ENCODE data around the gene ARHGAP10. TPM values are rescaled to one million over a fixed set of nuclear protein-coding genes. Genes with fewer than 3 reads are reported as not detected.

Gene ARHGAP10
- total RNA-seq, 1 experiment from 2014 or later = 6.1 TPM

GRCh38 chr4:147844781-147845180 lies 112.9 kb downstream of the ARHGAP10 start:
- BruUV-seq (replicated peaks) = no TSS peak
- CTCF ChIA-PET = no interaction called here
- H3K27ac Mint-ChIP-seq (ENCODE audit: unreplicated experiment) = no peak overlapping the region
- no peaks in the 10 kb centered on the region for H3K27me3 Mint-ChIP-seq (ENCODE audit: unreplicated experiment)
- intact Hi-C loops (cut with micrococcal nuclease; ENCODE audit: unreplicated experiment) = no loop called here
- no peaks in the 10 kb centered on the region for H3K9me3 Mint-ChIP-seq (ENCODE audit: low read depth, unreplicated experiment)
- no peaks in the 10 kb centered on the region for H3K4me1 Mint-ChIP-seq (ENCODE audit: low read depth, unreplicated experiment)
- H3K4me3 Mint-ChIP-seq (ENCODE audit: low read depth, unreplicated experiment) = no peak overlapping the region
- no peak for TF ChIP-seq CTCF (IDR thresholded peaks at IDR 0.05; ENCODE audit: unreplicated experiment)
- H3K36me3 Mint-ChIP-seq (ENCODE audit: insufficient read depth, unreplicated experiment) = no peaks in the 10 kb centered on the region
- DNase-seq = no peak

DNA sequence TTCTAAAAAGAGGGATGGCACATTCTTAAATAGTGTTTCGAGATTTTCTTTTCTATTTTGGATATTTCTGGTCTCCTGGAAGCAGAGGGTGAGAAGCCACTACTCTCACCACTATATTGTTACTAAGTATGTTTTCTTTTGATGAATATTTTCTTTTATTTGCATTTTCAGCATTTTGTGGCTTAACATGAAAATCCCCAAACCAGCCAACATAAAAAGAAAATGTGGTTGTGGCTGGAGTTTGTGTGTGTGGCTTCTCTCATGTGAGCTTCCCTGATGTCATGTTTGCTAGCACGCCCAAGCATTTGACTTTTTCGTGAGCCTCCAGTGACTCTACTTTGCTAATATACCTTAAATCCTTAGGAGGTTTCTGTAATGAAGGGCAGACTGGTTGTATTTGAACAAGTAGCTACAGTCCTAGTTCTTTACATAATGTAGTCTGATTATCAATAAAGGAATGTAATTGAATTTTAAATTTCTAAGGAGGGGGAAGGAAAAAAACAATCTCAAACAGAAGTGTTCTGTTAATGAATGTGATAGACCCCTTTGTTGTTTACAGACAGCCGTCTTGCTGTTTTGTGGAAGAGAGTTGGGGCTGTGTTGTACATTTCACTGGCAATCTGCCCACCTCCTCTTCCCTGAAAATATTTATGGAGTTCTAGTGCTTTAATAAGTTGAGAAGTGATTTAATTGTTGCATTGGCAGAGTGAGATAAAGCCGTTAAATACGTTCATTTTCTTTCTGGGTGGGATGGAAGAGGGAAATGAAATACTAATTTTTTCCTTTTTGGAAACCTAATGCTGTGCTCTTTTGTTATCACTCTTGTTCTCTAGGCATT lies 114.6 kb downstream of the ARHGAP10 start:
- no TSS peak for BruUV-seq (replicated peaks)
- Mint-ChIP-seq H3K27ac (ENCODE audit: unreplicated experiment) (no peak overlapping the region), H3K4me1 (ENCODE audit: low read depth, unreplicated experiment) (no peaks in the 10 kb centered on the region), H3K36me3 (ENCODE audit: insufficient read depth, unreplicated experiment) (no peaks in the 10 kb centered on the region), H3K4me3 (ENCODE audit: low read depth, unreplicated experiment) (no peak overlapping the region), H3K9me3 (ENCODE audit: low read depth, unreplicated experiment) (no peaks in the 10 kb centered on the region), H3K27me3 (ENCODE audit: unreplicated experiment) (no peaks in the 10 kb centered on the region)
- intact Hi-C loops (cut with micrococcal nuclease; ENCODE audit: unreplicated experiment) = no loop called here
- CTCF ChIA-PET = no interaction called here
- DNase-seq = no peak
- TF ChIP-seq CTCF (IDR thresholded peaks at IDR 0.05; ENCODE audit: unreplicated experiment) = no peak

DNA sequence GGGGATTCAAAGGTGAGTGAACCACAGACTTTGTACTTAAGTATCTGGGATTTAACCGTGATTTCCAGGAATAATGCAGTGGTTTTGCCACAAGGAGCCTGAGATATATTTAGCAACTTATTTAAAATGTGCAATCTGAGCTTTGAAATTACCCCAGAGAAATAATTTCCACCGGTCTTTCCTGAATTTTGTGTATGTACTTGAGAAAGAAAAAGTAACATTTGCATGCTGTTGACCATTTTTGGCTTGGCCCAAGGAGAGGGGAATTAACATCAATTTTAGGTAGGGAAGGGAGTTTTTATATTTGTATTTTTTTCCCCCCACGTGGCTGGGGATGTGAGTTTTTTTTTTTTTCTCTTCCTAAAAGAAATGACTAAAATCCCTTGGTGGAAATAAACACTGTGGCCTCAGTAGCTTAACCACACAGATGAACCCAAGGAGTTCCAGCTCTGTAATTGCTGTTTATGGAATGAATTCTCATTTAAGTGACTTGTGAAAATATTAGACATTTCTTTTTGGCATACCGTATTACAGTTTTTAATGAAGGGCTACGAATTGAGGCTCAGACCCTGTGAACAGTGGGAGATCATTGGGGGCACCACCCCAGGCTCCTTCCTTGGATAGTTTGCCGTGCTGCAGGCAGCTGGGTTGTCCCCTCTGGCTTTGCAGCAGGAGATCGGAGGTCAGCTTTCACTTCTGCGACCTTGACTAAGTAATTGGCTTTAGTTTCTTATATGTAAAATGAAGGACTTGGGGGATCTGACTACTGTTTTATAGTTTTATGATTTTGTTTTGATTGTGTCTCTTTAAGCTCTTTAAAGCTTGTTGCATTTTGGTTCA lies 116.1 kb downstream of the ARHGAP10 start:
- Mint-ChIP-seq H3K36me3 (ENCODE audit: insufficient read depth, unreplicated experiment) (no peaks in the 10 kb centered on the region), H3K4me3 (ENCODE audit: low read depth, unreplicated experiment) (no peak overlapping the region), H3K27me3 (ENCODE audit: unreplicated experiment) (no peaks in the 10 kb centered on the region), H3K4me1 (ENCODE audit: low read depth, unreplicated experiment) (no peaks in the 10 kb centered on the region), H3K9me3 (ENCODE audit: low read depth, unreplicated experiment) (no peaks in the 10 kb centered on the region), H3K27ac (ENCODE audit: unreplicated experiment) (no peak overlapping the region)
- CTCF ChIA-PET = no interaction called here
- intact Hi-C loops (cut with micrococcal nuclease; ENCODE audit: unreplicated experiment) = no loop called here
- no peak for DNase-seq
- no peak for TF ChIP-seq CTCF (IDR thresholded peaks at IDR 0.05; ENCODE audit: unreplicated experiment)
- BruUV-seq (replicated peaks) = no TSS peak

DNA sequence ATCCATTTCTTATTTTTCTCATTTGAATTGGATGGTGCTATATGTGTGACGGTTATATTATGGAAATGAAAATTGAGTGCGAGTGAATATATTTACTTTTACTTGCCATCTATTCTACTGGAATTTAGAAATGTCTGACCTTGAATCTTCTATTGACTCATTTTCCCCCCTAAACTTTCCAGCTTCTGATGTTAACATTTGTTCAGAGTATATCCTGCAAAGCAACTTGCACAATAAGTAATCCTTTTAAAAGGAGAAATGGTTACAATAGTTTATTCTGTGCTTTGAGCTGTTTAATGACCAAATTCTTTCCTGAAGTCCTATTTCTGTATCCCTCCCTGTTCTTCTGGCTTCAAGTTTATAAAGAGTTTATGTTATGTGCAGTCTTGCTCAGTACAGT lies 116.7 kb downstream of the ARHGAP10 start:
- BruUV-seq (replicated peaks) = no TSS peak
- CTCF ChIA-PET = no interaction called here
- Mint-ChIP-seq H3K4me1 (ENCODE audit: low read depth, unreplicated experiment) (no peaks in the 10 kb centered on the region), H3K4me3 (ENCODE audit: low read depth, unreplicated experiment) (no peak overlapping the region), H3K27ac (ENCODE audit: unreplicated experiment) (no peak overlapping the region), H3K36me3 (ENCODE audit: insufficient read depth, unreplicated experiment) (no peaks in the 10 kb centered on the region), H3K27me3 (ENCODE audit: unreplicated experiment) (no peaks in the 10 kb centered on the region), H3K9me3 (ENCODE audit: low read depth, unreplicated experiment) (no peaks in the 10 kb centered on the region)
- TF ChIP-seq CTCF (IDR thresholded peaks at IDR 0.05; ENCODE audit: unreplicated experiment) = no peak
- intact Hi-C loops (cut with micrococcal nuclease; ENCODE audit: unreplicated experiment) = no loop called here
- DNase-seq = no peak

All from Calu3 (cell line).